HepG2 (cell line): ENCODE results near the gene DELE1. TPM values are rescaled to one million over a fixed set of nuclear protein-coding genes. Genes with fewer than 3 reads are reported as not detected.

Experiments
- ATAC-seq: fragments of 200-7000 bp; cut with Tn5 transposase; 3 replicates; pipeline ENCODE4 v1.9.1; 2020; ENCODE audit warnings: mild to moderate bottlenecking, moderate library complexity
- BruUV-seq: library from RNA; stranded (reverse); fragments of 400-500 nt; replicated peaks from 2 replicates; lab custom pipeline; 2021; lab: Mats Ljungman, UMichigan
- CTCF ChIA-PET: fragments of 300-600 bp; formaldehyde crosslinking; extraction: SDS; loops from one replicate; lab custom pipeline; 2021; ENCODE audit warnings: low total read pairs, inconsistent platforms, low intra/inter-chr PET ratio; lab: Yijun Ruan, JAX
- POLR2A ChIA-PET: fragments of 350-600 bp; sonication (Branson Sonifier 250); formaldehyde crosslinking; loops from one replicate; lab custom pipeline; 2020; ENCODE audit warnings: antibody characterized with exemption, inconsistent platforms; lab: Yijun Ruan, JAX
- DNase-seq: peaks from one replicate; pipeline ENCODE4 v3.0.0-alpha.2; 2015; ENCODE audit warnings: low spot score
- FAIRE-seq: peaks from 3 replicates; lab custom pipeline; 2011; peaks lifted over from hg19 to GRCh38; lab: Jason Lieb, UNC
- H2AFZ ChIP-seq: one replicate; pipeline ENCODE4 v1.6.1; 2011; ENCODE audit warnings: low read length, inconsistent platforms
- H3K27ac ChIP-seq: fragments of 300-600 bp; 3 replicates; pipeline ENCODE4 v1.8.0; 2011; ENCODE audit warnings: mixed run types, mild to moderate bottlenecking, mixed read lengths, low read length, inconsistent platforms; ENCODE audit not compliant: insufficient read depth; ENCODE audit errors: extremely low read length
- H3K27me3 ChIP-seq, 2 experiments: fragments of 200-600 bp in 1 of 2; 2 replicates in 1 of 2; 3 replicates in 1 of 2; pipeline versions ENCODE4 v1.6.0 to v1.8.0; 2011; ENCODE audit warnings: low read length in 2 of 2, mild to moderate bottlenecking in 2 of 2, moderate library complexity in 2 of 2, inconsistent platforms in 1 of 2; ENCODE audit not compliant: insufficient read depth in 2 of 2, control insufficient read depth in 1 of 2
- H3K36me3 ChIP-seq, 2 experiments: fragments of 200-600 bp in 1 of 2; replicated peaks in 1 of 2; 2 replicates in 1 of 2; 3 replicates in 1 of 2; pipeline versions ENCODE4 v1.5.1 to v1.8.0; 2011; ENCODE audit warnings: low read length in 2 of 2, inconsistent platforms in 1 of 2; ENCODE audit not compliant: insufficient read depth in 2 of 2, control insufficient read depth in 1 of 2
- H3K4me1 ChIP-seq: 2 replicates; pipeline ENCODE4 v1.5.1; 2012; ENCODE audit warnings: low read length, inconsistent platforms; ENCODE audit not compliant: insufficient read depth
- H3K4me2 ChIP-seq: 2 replicates; pipeline ENCODE4 v1.6.0; 2011; ENCODE audit warnings: low read depth, low read length, inconsistent platforms
- H3K4me3 ChIP-seq, 3 experiments: fragments of 200-600 bp in 1 of 3; sonication (generic), shearing (Covaris generic) in 1 of 3; replicated peaks in 1 of 3; 2 replicates each; pipeline ENCODE4 v1.5.1; 2011 to 2016; ENCODE audit warnings: low read length in 3 of 3, inconsistent platforms in 2 of 3, low read depth in 2 of 3, mild to moderate bottlenecking in 2 of 3, control low read depth in 1 of 3, mixed read lengths in 1 of 3; ENCODE audit not compliant: insufficient read depth in 1 of 3
- H3K79me2 ChIP-seq: one replicate; pipeline ENCODE4 v1.6.1; 2011; ENCODE audit warnings: low read length, inconsistent platforms; ENCODE audit not compliant: insufficient read depth
- H3K9ac ChIP-seq: 2 replicates; pipeline ENCODE4 v1.6.0; 2011; ENCODE audit warnings: mild to moderate bottlenecking, low read depth, low read length, inconsistent platforms; ENCODE audit not compliant: insufficient read depth
- H3K9me3 ChIP-seq: 2 replicates; pipeline ENCODE4 v1.5.1; 2012; ENCODE audit warnings: mild to moderate bottlenecking, low read length
- H4K20me1 ChIP-seq: 2 replicates; pipeline ENCODE4 v1.6.0; 2011; ENCODE audit warnings: inconsistent platforms, mild to moderate bottlenecking, low read length, moderate library complexity; ENCODE audit not compliant: insufficient read depth
- AFF4 ChIP-seq: sonication (generic); formaldehyde crosslinking; IDR thresholded peaks from 2 replicates; pipeline ENCODE4 v1.4.0; 2020; ENCODE audit warnings: missing genetic modification reagents
- MAFK ChIP-seq, 2 experiments: IDR thresholded peaks in 1 of 2; conservative IDR thresholded peaks in 1 of 2; 2 replicates each; pipeline ENCODE4 v1.6.1; 2011; ENCODE audit warnings: improper control_type of control experiment in 2 of 2, low read length in 2 of 2
- ZNF639 ChIP-seq: conservative IDR thresholded peaks from 2 replicates; pipeline ENCODE4 v1.6.1; 2018; ENCODE audit warnings: missing genetic modification reagents
- WGBS: methylation state at CpG from one replicate; pipeline ENCODE4 v1.1.6; 2017; ENCODE audit warnings: low lambda C conversion rate; 5-methylcytosine and 5-hydroxymethylcytosine counted together
- in situ Hi-C: cut with HindIII; loops from 2 replicates; pipeline ENCODE4 v1.10.0; 2017; ENCODE audit warnings: low pct_unique_long_range_greater_than_20kb; ENCODE audit not compliant: extremely low pct_ligation_motif_present
- intact Hi-C: fragments of 100-400 bp; cut with micrococcal nuclease; formaldehyde crosslinking; loops from one replicate; pipeline ENCODE4 v1.10.0; 2022; ENCODE audit not compliant: unreplicated experiment
- polyA plus RNA-seq, 8 experiments: library from polyadenylated mRNA; depleted of rRNA in 3 of 8; stranded (reverse) in 7 of 8; unstranded in 1 of 8; fragments of >200 nt; fragmentation: Illumina TruSeq in 4 of 8; extraction: Trizol in 4 of 8; gene quantifications; 2 replicates each; pipeline versions ENCODE4 v1.2.1 to v1.2.3, GENCODE V29; 2011 to 2016; ENCODE audit warnings: low read depth in 4 of 8, missing spikeins in 1 of 8, mixed read lengths in 1 of 8; ENCODE audit not compliant: insufficient read depth in 1 of 8
- total RNA-seq, 5 experiments: library from RNA; depleted of rRNA; stranded (reverse); fragments of >200 nt; fragmentation: Illumina TruSeq; extraction: Trizol; gene quantifications; 2 replicates each; pipeline ENCODE4 v1.2.3, GENCODE V29; 2016; ENCODE audit warnings: low read depth in 1 of 5

DELE1 gene
- total and polyA plus RNA-seq, 2 of the 13 experiments (the other 11 are each of a cell fraction or from before 2014, with no cell fraction given): 57.5 to 90.3 TPM

GRCh38 chr5:141875022-141875740, 48.5 kb upstream of the DELE1 start:
- no TSS peak for BruUV-seq
- 9% methylated on average over 9 of the region's 9 CpGs for WGBS
- Histone ChIP-seq H3K9me3 (no peaks in the 10 kb centered on the region), H3K9ac (no peak overlapping the region), H3K4me3 (peak overlapping the region in 2 of 3 experiments; percentile 23 to 73; a peak in 3 of 6 replicates), H3K36me3 (no peaks in the 10 kb centered on the region), H4K20me1 (no peaks in the 10 kb centered on the region), H3K4me2 (peak overlapping the region; percentile 80), H3K27me3 (peaks cover 14 to 45% of the 10 kb centered on the region in 2 experiments), H3K27ac (no peak overlapping the region), H2AFZ (no peak overlapping the region), H3K4me1 (peaks cover 52% of the 10 kb centered on the region), H3K79me2 (no peaks in the 10 kb centered on the region)
- CTCF ChIA-PET: no interaction called here
- POLR2A ChIA-PET: no interaction called here
- TF ChIP-seq AFF4 (CRISPR knock-in tag) (no peak), ZNF639 (no peak), MAFK (conservative IDR thresholded peaks at IDR 0.05 in 1 of 2, IDR thresholded peaks at IDR 0.05 in 1 of 2; ENCODE audit: low read length in 2 of 2) (0 out of 4 replicates have a peak, but pooled peaks of 1 of the 2 experiments have one; percentile 7)
- DNase-seq (no peak), ATAC-seq (no peak), FAIRE-seq (no peak)
- in situ Hi-C loops (loop anchor here (5.0 kb wide), 1 partner anchor 173 kb away; no protein-coding TSS in a partner anchor), intact Hi-C loops (loop anchor here (5.0 kb wide), 2 partner anchors 48 to 63 kb away; no protein-coding TSS in a partner anchor)
